A375 (cell line): ENCODE results near the gene PIGR. TPM values are rescaled to one million over a fixed set of nuclear protein-coding genes. Genes with fewer than 3 reads are reported as not detected.

Source experiments
- total RNA-seq: library from RNA; depleted of rRNA; stranded (reverse); fragments of >200 nt; shearing (Covaris generic); gene quantifications from 2 replicates; pipeline ENCODE4 v1.2.3, GENCODE V29; 2014; rRNA removed

PIGR gene, protein sequence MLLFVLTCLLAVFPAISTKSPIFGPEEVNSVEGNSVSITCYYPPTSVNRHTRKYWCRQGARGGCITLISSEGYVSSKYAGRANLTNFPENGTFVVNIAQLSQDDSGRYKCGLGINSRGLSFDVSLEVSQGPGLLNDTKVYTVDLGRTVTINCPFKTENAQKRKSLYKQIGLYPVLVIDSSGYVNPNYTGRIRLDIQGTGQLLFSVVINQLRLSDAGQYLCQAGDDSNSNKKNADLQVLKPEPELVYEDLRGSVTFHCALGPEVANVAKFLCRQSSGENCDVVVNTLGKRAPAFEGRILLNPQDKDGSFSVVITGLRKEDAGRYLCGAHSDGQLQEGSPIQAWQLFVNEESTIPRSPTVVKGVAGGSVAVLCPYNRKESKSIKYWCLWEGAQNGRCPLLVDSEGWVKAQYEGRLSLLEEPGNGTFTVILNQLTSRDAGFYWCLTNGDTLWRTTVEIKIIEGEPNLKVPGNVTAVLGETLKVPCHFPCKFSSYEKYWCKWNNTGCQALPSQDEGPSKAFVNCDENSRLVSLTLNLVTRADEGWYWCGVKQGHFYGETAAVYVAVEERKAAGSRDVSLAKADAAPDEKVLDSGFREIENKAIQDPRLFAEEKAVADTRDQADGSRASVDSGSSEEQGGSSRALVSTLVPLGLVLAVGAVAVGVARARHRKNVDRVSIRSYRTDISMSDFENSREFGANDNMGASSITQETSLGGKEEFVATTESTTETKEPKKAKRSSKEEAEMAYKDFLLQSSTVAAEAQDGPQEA
- 0.03 TPM in 1 of 2 replicates, not detected in the other for total RNA-seq

DNA sequence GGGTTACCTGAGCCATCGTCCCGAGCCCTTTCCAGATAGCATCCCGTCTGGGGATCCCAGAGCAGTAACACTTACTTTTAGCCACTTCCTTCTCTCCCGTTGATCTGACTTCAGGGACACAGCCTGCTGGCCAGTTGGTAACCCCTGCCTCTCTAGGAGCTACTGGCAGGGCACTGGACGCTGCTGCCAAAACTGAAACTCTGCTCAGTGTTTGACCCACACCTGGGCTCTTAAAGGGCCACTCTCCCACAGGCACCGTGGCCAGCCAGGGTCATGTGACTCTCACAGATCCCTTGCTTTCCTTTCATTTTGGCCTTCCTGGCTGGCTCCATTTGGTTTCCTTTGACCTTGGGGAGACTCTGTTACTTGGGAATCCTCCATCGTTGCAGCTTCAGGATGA is at the start of gene PIGR:
Gene PIGR (minus strand): TSS at position 206 of the 400 bp plus-strand sequence. CDS start 5,935 bp downstream, outside the sequence.

DNA sequence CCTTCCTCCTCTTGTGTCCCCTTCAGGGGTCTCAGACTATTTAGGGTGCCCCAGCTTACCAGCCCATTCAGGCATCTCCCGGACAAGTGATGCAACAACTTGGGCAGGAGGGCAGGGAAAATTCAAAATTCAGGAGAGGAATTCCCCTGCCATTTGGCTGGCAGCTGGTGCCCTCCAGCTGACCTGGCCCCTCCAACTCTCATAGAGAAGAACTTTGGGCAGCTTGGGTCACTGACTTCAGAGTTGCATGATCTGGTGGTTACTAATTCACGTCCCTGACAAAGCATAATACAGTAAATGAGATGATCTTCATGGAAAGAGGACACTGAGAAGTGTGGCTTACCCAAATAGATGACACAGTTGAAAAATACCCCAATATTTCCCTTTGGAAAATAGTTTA is 24.2 kb upstream of the PIGR start, which contains the start of gene FCAMR:
Gene FCAMR (minus strand): TSS at position 15 of the 400 bp plus-strand sequence. CDS start 335 bp downstream, outside the sequence.

DNA sequence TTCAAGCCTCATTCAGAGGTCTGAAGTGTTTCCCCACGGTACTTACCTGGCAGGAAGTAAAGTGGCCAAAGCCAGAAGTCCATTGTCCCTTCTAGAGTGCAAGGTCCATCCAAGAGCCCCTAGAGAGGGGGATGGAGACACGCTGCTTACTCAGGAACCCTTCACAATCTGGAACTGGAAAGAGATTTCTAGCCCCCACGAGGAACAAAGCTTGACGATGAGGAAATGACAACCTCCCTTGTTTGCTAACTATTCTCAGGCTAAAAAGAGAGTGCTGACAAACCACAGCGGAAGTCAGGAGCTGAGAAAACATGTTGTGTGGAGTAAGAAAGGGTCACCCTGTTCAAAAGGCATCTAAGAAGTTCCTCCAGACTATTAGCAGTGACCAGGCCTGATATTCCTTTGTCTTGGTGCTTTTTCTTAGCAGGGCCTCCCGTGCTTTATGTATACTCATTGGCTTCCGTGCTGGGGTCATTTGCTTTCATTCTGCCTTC is 24.4 kb downstream of the PIGR start, which contains the start of gene FCMR:
Gene FCMR (minus strand): TSS at position 170 of the 494 bp plus-strand sequence. CDS start 87 bp downstream, at position 83.

DNA sequence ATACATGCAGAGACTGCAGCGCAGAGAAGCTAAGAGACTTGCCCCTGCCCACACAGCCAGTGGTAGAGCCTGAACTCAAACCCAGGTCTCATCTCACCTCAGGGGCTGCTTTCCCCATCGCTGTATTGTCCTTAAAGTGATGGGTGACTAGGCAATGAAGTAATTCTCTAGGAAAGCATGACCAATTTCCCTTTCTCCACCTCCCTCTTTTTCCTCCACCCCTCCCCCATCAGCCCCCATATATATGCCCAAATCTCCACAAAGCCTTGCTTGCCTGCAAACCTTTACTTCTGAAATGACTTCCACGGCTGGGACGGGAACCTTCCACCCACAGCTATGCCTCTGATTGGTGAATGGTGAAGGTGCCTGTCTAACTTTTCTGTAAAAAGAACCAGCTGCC is 49.1 kb downstream of the PIGR start, which contains the start of gene IL24:
Gene IL24 (plus strand): TSS at position 269 of the 400 bp plus-strand sequence. CDS start 390 bp downstream, outside the sequence.

Other genes with a start within 250 kb of the PIGR start
- gene IL19, start 175.7 kb downstream of the PIGR start, total RNA-seq: not detected in 2 replicates
- gene IL10, start 174.0 kb downstream of the PIGR start, total RNA-seq: 0.19 and 0.34 TPM in 2 replicates
- 0.23 TPM in 1 of 2 replicates, not detected in the other for gene IL20, start 80.8 kb downstream of the PIGR start, total RNA-seq
- 101 and 122 TPM in 2 replicates for gene IL24, start 49.0 kb downstream of the PIGR start, total RNA-seq
- gene FCMR, start 24.5 kb downstream of the PIGR start, total RNA-seq: 0.37 and 1.2 TPM in 2 replicates
- not detected in 2 replicates for gene FCAMR, start 24.0 kb upstream of the PIGR start, total RNA-seq
- gene C1orf116, start 86.3 kb upstream of the PIGR start, total RNA-seq: 0.04 and 0.13 TPM in 2 replicates
- 18.1 and 18.3 TPM in 2 replicates for gene YOD1, start 104.7 kb upstream of the PIGR start, total RNA-seq
- gene PFKFB2, start 106.8 kb upstream of the PIGR start, total RNA-seq: 5.8 and 7.3 TPM in 2 replicates
- gene C4BPB, start 142.4 kb upstream of the PIGR start, total RNA-seq: not detected in 2 replicates
- not detected in 2 replicates for gene C4BPA, start 157.8 kb upstream of the PIGR start, total RNA-seq